Activated T-helper 2 cell treated with anti-CD3 and anti-CD28 coated beads, Interferon-gamma antibody, Interleukin-2, Interleukin-4, amounts not matched to agents 10 μg/mL and 5 μg/mL and 100 μg/mL, durations not matched to agents 14 hours and 24 hours and 36 hours (primary cell): ENCODE results near the gene PARP6. TPM values are rescaled to one million over a fixed set of nuclear protein-coding genes. Genes with fewer than 3 reads are reported as not detected.

ENCODE experiments used
- DNase-seq: peaks from one replicate; pipeline ENCODE4 v3.0.0; 2021; ENCODE audit warnings: low spot score
- H3K27ac Mint-ChIP-seq: one replicate; pipeline ENCODE4 v1.8.0; 2021; ENCODE audit warnings: mixed read lengths
- H3K27me3 Mint-ChIP-seq: one replicate; pipeline ENCODE4 v1.8.0; 2021; ENCODE audit warnings: low read depth, mixed read lengths
- H3K36me3 Mint-ChIP-seq: one replicate; pipeline ENCODE4 v1.8.0; 2021; ENCODE audit warnings: low read depth, mixed read lengths
- H3K4me1 Mint-ChIP-seq: one replicate; pipeline ENCODE4 v1.8.0; 2021; ENCODE audit warnings: low read depth, mixed read lengths
- H3K4me3 Mint-ChIP-seq: one replicate; pipeline ENCODE4 v1.8.0; 2021; ENCODE audit warnings: low read depth, mild to moderate bottlenecking, moderate library complexity, mixed read lengths
- H3K9me3 Mint-ChIP-seq: one replicate; pipeline ENCODE4 v1.8.0; 2021; ENCODE audit warnings: mixed read lengths
- intact Hi-C: fragments of 100-400 bp; cut with micrococcal nuclease; formaldehyde crosslinking; loops from one replicate; pipeline ENCODE4 v1.15.1; 2023
- total RNA-seq: library from RNA; stranded (reverse); gene quantifications from 2 replicates; pipeline ENCODE4 v1.2.3, GENCODE V29; 2022

The PARP6 gene, protein sequence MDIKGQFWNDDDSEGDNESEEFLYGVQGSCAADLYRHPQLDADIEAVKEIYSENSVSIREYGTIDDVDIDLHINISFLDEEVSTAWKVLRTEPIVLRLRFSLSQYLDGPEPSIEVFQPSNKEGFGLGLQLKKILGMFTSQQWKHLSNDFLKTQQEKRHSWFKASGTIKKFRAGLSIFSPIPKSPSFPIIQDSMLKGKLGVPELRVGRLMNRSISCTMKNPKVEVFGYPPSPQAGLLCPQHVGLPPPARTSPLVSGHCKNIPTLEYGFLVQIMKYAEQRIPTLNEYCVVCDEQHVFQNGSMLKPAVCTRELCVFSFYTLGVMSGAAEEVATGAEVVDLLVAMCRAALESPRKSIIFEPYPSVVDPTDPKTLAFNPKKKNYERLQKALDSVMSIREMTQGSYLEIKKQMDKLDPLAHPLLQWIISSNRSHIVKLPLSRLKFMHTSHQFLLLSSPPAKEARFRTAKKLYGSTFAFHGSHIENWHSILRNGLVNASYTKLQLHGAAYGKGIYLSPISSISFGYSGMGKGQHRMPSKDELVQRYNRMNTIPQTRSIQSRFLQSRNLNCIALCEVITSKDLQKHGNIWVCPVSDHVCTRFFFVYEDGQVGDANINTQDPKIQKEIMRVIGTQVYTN
- 65.4 and 73.1 TPM in 2 replicates for total RNA-seq

DNA sequence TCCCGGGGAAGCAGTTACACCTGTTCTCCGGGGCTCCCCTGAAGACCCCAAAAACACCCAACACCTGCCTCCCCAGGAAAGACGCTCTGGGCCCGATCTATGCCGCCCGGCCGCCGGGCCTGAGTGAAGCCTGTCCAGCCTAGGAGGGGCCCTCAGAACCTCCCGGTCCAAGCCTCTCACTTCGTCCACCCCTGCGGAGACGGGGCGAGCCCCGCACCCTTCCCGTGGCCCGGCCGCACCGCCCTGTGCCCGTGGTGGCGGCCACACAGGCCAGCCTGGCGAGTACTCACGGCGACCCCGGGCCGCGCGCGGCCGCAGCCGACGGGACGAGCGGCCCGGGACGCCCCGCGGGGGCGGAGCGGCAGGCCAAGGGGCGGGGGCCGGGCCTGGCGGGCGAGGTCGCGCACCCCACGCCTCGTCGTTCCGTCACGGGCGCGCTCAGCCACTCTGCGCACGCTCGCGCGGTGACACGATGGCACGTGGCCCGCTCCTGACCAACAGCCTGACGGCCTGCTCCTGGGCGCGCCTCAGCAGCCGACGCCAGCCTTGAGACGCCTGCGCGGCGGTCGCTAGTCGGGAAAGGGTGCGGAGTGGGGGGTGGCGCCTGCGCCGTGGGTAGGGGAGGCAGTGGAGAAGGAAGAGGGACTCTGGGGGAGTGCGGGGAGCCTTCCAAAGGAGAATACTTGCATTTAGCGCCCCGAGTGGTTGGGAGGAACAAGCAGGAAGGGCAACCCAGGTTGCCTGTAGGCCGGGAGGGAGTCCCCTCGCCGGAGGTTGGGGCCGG lies at the start of gene PARP6:
Gene PARP6 (minus strand): TSS at position 342 of the 784 bp plus-strand sequence. CDS start 5,077 bp downstream, outside the sequence.
- Mint-ChIP-seq H3K4me1 (peaks cover 32% of the 10 kb centered on the region), H3K27ac (peak within 1 kb of the TSS; percentile 84), H3K4me3 (peak within 1 kb of the TSS; percentile 93), H3K27me3 (peaks cover 6% of the 10 kb centered on the region), H3K9me3 (no peaks in the 10 kb centered on the region), H3K36me3 (peaks cover 25% of the 10 kb centered on the region)
- peak; percentile 99 for DNase-seq
- intact Hi-C loops, result loop anchor here (1.0 to 5.0 kb wide), 5 partner anchors 40 to 200 kb away; partner anchors contain the start of genes ARIH1, HEXA, MYO9A and SENP8

DNA sequence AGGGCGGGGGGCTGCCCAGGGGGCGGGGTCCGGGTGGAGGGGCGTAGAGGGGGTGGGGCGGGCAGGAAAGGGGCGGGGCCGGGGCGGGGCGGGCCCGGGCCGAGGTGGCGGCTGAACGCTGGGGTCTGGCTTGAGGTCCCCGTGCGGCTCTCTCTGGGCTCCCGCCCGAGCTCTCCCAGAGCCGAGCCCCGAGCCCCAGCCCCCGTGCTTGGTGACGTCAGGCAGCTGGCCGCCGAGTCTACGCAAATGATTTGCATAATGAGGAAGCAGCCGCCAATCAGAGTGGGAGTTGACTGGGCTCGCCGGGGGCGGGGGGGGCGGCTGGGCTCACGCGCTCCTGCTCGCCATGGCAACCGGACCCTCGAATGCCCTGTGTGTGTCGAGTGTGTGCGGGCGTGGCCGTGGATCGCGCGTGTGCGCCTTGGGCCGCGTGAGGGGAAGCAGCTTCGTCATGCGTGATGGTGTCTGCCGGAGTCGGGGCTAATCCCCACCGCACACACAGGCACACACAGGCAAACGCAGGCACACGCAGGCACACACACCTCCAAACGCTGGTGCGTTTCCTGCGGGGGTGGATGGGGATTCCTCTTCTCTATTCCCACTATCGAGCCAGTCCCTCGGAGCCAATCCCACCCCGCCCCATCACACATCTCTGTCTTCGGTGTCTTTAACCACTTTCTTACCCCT lies 47.8 kb upstream of the PARP6 start, which contains the start of gene CELF6:
Gene CELF6 (minus strand): TSS at position 173 of the 687 bp plus-strand sequence. CDS start 283 bp downstream, outside the sequence.
- intact Hi-C loops, result loop anchor here (10.0 kb wide), 2 partner anchors 275 to 355 kb away; no protein-coding TSS in a partner anchor
- DNase-seq, result peak; percentile 73
- peaks cover 9% of the 10 kb centered on the region for H3K9me3 Mint-ChIP-seq
- peak within 1 kb of the TSS; percentile 73 for H3K4me3 Mint-ChIP-seq
- no peak within 1 kb of the TSS for H3K27ac Mint-ChIP-seq
- H3K4me1 Mint-ChIP-seq, result peaks cover 16% of the 10 kb centered on the region
- H3K36me3 Mint-ChIP-seq, result peaks cover 7% of the 10 kb centered on the region
- peaks cover 19% of the 10 kb centered on the region for H3K27me3 Mint-ChIP-seq

DNA sequence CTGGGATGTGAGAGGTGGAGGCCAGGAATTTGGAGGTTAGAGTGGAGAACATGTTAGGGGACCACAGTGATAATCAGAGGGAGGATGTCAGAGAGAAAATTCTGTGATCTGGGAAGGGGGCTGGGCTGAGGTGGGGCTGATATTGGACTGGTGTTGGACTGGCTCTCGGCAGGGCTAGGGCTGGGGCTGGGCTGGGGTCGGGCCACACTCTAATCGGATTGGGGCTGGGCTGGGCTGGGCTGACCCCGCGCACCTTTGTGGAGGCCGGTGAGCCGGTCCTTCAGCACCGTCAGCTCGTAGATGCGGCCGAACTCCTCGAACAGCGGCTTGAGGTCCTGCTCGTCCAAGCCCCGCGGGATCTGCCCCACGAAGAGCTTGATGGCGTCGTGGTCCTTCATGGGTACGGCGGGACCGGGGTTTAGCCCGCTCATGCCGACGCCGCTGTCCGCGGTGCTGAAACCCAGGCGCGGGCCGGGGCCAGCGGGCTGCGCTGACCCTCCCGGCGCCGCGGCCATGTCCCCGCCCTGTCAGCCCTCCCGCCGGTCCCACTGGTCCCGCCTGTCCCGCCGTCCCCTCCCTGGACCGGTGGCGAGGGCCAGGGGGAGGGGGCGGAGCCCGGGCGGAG lies 47.1 kb upstream of the PARP6 start:
- peak; percentile 39 for DNase-seq
- Mint-ChIP-seq H3K4me1 (peaks cover 16% of the 10 kb centered on the region), H3K27ac (no peak overlapping the region), H3K36me3 (peaks cover 5% of the 10 kb centered on the region), H3K27me3 (peaks cover 19% of the 10 kb centered on the region), H3K4me3 (peak overlapping the region; percentile 62), H3K9me3 (peaks cover 7% of the 10 kb centered on the region)
- intact Hi-C loops, result loop anchor here (10.0 kb wide), 2 partner anchors 275 to 355 kb away; no protein-coding TSS in a partner anchor

DNA sequence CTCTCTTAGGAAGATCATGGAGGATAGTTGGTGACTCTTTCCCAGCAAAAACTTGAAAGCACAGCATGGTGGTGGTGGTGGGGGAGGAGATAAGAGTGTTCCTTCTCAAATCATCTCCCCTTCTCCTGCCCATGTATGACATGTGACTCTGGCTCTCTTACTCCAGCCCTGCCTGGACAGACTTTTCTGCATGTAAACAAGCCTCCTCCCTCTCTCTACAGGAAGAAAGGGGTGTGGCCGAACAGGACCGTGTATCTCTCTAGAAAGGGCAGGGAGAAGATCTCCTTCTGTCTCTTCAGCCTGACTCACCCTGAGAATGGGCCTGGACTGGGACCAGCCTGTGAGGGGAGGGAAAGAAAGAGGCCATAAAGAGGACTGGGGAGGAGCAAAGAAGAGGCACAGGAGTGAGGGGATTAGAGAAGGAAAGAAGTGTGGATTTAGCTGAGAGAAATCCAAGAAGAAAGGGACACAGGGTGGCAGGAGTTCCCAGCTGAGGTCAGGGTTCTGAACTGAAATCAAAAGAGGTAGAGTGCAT lies 46.1 kb upstream of the PARP6 start:
- no peak overlapping the region for H3K27ac Mint-ChIP-seq
- no peaks in the 10 kb centered on the region for H3K36me3 Mint-ChIP-seq
- peaks cover 19% of the 10 kb centered on the region for H3K27me3 Mint-ChIP-seq
- peak overlapping the region; percentile 62 for H3K4me3 Mint-ChIP-seq
- H3K9me3 Mint-ChIP-seq, result no peaks in the 10 kb centered on the region
- no peak for DNase-seq
- H3K4me1 Mint-ChIP-seq, result peaks cover 16% of the 10 kb centered on the region
- intact Hi-C loops, result loop anchor here (10.0 kb wide), 2 partner anchors 276 to 356 kb away; no protein-coding TSS in a partner anchor

DNA sequence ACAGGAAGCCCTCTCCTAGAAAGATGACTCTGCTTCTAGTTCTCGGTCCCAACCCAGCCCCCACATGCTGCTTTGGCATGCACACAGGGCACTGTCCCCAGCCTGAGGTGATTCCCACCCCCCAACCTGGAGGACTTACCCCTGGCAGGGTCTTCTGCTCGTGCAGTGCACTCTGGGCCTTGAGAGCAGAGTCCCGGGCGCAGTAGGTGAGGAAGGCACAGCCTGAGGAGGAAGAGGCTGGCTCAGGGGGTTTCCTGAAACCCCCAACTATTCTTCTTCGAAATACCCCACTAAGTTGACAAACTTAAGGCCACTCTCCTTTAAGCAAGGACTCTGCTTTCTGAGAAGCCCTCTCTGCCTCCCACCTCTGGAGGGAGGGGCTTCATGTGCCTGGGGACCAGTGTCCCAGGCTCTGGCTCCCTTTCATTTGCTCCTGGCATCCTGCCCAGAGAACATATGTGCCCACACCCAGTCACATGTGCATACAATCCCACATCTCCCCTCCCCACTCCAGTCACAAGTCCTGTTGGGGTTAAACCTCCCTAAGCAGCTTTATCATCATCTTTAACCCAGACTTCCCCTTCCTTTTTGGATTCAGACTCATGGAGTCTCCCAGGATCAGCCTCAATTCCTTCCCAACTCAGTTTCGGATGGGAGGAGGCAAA lies 43.5 kb upstream of the PARP6 start:
- no peak for DNase-seq
- Mint-ChIP-seq H3K4me1 (peaks cover 15% of the 10 kb centered on the region), H3K27ac (no peak overlapping the region), H3K36me3 (no peaks in the 10 kb centered on the region), H3K9me3 (no peaks in the 10 kb centered on the region), H3K4me3 (no peak overlapping the region), H3K27me3 (peaks cover 18% of the 10 kb centered on the region)
- intact Hi-C loops, result loop anchor here (10.0 kb wide), 2 partner anchors 279 to 359 kb away; no protein-coding TSS in a partner anchor

DNA sequence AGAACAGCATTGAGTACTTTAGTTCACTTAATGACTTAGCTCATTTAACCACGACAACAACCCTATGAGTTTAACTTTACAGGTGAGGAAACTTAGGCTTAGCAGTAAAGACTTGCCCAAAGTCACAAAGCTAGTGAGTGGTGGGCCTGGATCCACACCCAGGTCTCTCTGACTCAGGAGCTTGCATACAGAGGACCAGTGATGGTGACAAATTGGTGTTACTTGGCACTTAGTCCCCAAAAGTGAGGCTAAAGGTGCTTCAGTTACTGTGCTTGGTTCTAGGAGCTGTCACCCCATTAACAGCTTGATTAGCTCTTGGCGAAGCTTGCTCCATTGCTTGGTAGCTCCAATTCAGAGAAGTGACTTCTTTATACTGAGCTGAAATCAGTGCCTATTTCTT lies 41.5 kb upstream of the PARP6 start:
- Mint-ChIP-seq H3K27me3 (peaks cover 9% of the 10 kb centered on the region), H3K27ac (no peak overlapping the region), H3K4me1 (peaks cover 7% of the 10 kb centered on the region), H3K36me3 (no peaks in the 10 kb centered on the region), H3K4me3 (no peak overlapping the region), H3K9me3 (no peaks in the 10 kb centered on the region)
- intact Hi-C loops, result loop anchor here (10.0 kb wide), 2 partner anchors 281 to 361 kb away; no protein-coding TSS in a partner anchor
- DNase-seq, result no peak

DNA sequence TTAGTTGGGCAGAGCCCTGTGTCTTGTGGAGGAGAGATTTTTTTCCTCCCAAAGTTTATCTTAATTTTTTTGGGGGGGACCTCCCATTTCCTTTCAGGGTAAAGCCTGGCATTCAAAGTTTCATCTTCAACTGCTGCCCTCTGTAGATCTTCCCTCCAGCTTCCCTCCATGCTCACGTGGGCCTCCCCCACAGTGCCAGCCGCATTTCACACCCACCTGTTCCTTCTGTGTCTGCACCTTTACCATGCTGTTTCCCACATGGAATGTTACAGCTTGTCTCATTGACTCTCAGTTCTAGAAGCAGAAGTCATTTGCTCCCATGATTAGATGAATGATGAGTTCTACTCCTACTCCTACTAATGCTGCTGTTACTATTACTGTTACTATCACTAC lies 41.1 kb upstream of the PARP6 start:
- Mint-ChIP-seq H3K4me3 (no peak overlapping the region), H3K27me3 (peaks cover 5% of the 10 kb centered on the region), H3K4me1 (peaks cover 4% of the 10 kb centered on the region), H3K36me3 (no peaks in the 10 kb centered on the region), H3K27ac (no peak overlapping the region), H3K9me3 (no peaks in the 10 kb centered on the region)
- DNase-seq, result no peak
- intact Hi-C loops, result loop anchor here (10.0 kb wide), 2 partner anchors 281 to 361 kb away; no protein-coding TSS in a partner anchor

DNA sequence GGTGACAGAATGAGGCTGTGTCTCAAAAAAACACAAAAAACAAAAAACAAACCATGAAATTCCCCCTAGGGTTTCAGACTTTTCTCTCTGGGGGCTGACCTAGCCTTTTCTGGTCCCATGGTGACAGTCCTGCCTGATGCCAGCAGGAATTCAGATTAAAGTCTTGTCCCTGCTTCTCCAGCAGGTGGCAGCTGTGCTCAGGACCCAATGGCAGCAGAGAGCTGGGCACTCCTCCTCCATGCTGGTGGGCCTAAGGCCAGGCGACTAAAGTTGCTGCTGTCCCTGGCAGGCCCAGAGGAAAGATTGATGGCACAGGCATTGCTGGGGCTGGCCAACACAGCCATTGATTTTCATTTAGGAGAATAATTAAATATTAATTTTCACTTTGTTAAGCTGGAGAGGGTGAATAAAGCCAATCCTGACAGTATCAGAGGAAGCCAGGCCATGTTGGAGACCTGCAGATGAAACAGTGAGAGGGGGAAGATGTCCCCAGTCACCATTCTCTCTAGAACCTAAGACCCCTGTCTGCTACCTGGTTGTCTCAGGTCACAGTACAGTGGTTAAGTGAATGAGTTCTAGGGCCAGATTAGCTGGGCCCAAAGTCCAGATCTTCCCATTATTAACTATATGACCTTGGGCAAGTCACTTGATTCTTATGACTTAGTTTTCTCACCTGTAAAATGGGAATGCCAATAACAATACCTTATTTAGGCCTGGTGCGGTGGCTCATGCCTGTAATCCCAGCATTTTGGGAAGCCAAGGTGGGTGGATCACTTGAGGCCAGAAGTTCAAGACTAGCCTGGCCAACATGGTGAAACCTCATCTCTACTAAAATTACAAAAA lies 40.5 kb upstream of the PARP6 start:
- Mint-ChIP-seq H3K4me3 (no peak overlapping the region), H3K36me3 (no peaks in the 10 kb centered on the region), H3K9me3 (no peaks in the 10 kb centered on the region), H3K27ac (no peak overlapping the region), H3K4me1 (peaks cover 4% of the 10 kb centered on the region), H3K27me3 (peaks cover 2% of the 10 kb centered on the region)
- peak; percentile 46 for DNase-seq
- intact Hi-C loops, result loop anchor here (10.0 kb wide), 2 partner anchors 282 to 362 kb away; no protein-coding TSS in a partner anchor

DNA sequence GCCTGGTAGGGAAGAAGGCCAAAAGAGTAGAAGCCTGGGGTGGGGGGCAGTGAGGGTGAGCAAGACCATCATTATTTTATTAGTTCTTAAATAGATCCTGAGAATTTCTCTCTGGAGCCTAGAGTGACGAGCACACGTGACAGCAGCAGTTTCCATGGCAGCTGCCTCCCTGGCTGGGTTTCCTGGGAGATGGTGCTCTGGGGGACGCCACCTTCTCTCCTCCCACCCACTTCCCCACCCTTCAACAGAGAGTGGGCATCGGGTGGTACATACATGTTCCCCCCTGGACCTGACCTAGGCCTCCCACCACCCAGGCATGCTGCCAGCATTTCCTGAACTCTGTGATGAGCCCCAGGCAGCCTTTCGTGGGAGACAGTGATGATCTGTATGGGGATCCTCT lies 34.7 kb upstream of the PARP6 start:
- H3K4me3 Mint-ChIP-seq, result no peak overlapping the region
- H3K27ac Mint-ChIP-seq, result no peak overlapping the region
- intact Hi-C loops, result no loop called here
- H3K4me1 Mint-ChIP-seq, result peaks cover 3% of the 10 kb centered on the region
- H3K9me3 Mint-ChIP-seq, result no peaks in the 10 kb centered on the region
- no peaks in the 10 kb centered on the region for H3K36me3 Mint-ChIP-seq
- no peak for DNase-seq
- peaks cover 2% of the 10 kb centered on the region for H3K27me3 Mint-ChIP-seq

DNA sequence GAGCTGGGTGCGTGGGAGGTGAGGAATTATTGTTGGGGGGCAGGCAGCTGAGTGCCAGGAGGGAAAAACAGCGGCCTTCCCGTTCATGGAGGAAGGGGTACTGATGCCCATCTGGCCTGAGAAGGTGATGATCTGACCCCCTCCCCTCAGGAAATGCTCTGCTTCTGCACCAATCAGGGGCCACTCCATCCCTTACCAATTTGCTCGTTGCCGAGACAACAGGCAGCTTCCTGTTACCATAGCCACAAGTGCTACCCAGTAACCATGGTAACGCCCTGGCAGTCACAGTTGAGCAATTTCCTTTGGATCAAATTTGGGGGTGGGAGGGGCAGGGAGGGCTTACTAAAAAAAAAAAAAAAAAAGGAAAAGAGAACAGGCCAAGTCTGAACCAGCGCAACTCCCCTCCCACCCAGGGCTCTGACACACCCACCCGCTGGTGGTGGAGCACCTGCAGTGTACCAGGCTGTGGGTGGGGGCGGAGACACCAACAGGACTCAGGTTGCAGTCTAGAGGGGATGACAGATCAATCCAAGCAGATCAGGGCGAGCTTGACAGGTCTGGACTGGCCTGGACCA lies 33.9 kb upstream of the PARP6 start:
- no peaks in the 10 kb centered on the region for H3K36me3 Mint-ChIP-seq
- peaks cover 2% of the 10 kb centered on the region for H3K27me3 Mint-ChIP-seq
- intact Hi-C loops, result no loop called here

More for the DNA sequence above, 33.9 kb upstream of the PARP6 start:
- peaks cover 3% of the 10 kb centered on the region for H3K4me1 Mint-ChIP-seq
- no peak overlapping the region for H3K4me3 Mint-ChIP-seq
- peak; percentile 45 for DNase-seq
- no peak overlapping the region for H3K27ac Mint-ChIP-seq
- H3K9me3 Mint-ChIP-seq, result no peaks in the 10 kb centered on the region
